BLaER1 (cell line): ENCODE data around the gene GLIS1.
A peak's percentile ranks its signal among the peaks of the same experiment; 100 is the strongest.
"Not testable (repeated sequence)": the region's sequence is repeated elsewhere in the genome, so short reads cannot be mapped to it uniquely, and the experiment has no call there.

Source experiments
- H3K27ac ChIP-seq: shearing (Covaris generic); formaldehyde crosslinking; 2 replicates; pipeline ENCODE4 v1.8.1; 2022
- H3K27me3 ChIP-seq: shearing (Covaris generic); formaldehyde crosslinking; 2 replicates; pipeline ENCODE4 v1.8.1; 2022
- H3K36me3 ChIP-seq: shearing (Covaris generic); formaldehyde crosslinking; 2 replicates; pipeline ENCODE4 v1.8.1; 2022
- H3K4me1 ChIP-seq: shearing (Covaris generic); formaldehyde crosslinking; 2 replicates; pipeline ENCODE4 v1.8.1; 2022
- H3K4me2 ChIP-seq: shearing (Covaris generic); formaldehyde crosslinking; 2 replicates; pipeline ENCODE4 v1.8.1; 2022
- H3K4me3 ChIP-seq: shearing (Covaris generic); formaldehyde crosslinking; 2 replicates; pipeline ENCODE4 v1.8.1; 2022
- H3K9ac ChIP-seq: shearing (Covaris generic); formaldehyde crosslinking; 2 replicates; pipeline ENCODE4 v1.8.1; 2022
- H3K9me3 ChIP-seq: shearing (Covaris generic); formaldehyde crosslinking; 2 replicates; pipeline ENCODE4 v1.8.1; 2022
- H4K20me1 ChIP-seq: shearing (Covaris generic); formaldehyde crosslinking; 2 replicates; pipeline ENCODE4 v1.8.1; 2022
- Cebpa-rat ChIP-seq: shearing (Covaris generic); IDR thresholded peaks from 2 replicates; pipeline ENCODE4 v1.8.1; 2022

Gene GLIS1

DNA sequence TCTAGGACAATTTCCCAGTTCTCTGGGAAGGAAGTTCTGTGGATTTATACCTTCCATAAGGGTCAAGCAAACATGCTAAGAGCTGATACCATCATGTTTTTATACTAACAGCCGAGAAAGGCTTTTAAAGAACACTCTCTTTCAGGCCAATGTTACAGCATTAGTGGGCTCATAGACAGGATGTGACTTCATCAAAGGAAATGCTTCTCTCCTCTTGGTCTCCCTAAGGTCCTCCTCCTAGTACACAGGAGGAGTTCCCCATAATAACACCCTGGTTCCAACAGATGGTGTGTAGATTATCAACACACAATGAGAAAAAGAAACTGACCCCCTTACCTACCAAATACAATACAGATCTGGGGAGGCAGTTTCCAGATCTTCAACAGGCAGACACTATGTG, 26.7 kb upstream of the GLIS1 start:
- H3K9me3 ChIP-seq: no peaks in the 10 kb centered on the region
- peaks cover 17% of the 10 kb centered on the region for H3K4me1 ChIP-seq
- no peak for TF ChIP-seq Cebpa-rat
- peaks cover 55% of the 10 kb centered on the region for H3K36me3 ChIP-seq
- H3K27ac ChIP-seq: no peak overlapping the region
- no peaks in the 10 kb centered on the region for H3K27me3 ChIP-seq
- peak overlapping the region; percentile 20 for H3K4me2 ChIP-seq
- no peak overlapping the region for H3K4me3 ChIP-seq
- H4K20me1 ChIP-seq: no peaks in the 10 kb centered on the region
- H3K9ac ChIP-seq: no peak overlapping the region

- H3K9ac ChIP-seq: no peak overlapping the region
Observed at GRCh38 chr1:53763911-53764310, 24.9 kb upstream of the GLIS1 start.

GRCh38 chr1:53763461-53763860, 24.5 kb upstream of the GLIS1 start:
- Histone ChIP-seq H4K20me1 (no peaks in the 10 kb centered on the region), H3K27ac (no peak overlapping the region)
- no peak for TF ChIP-seq Cebpa-rat

More at GRCh38 chr1:53763911-53764310, 24.9 kb upstream of the GLIS1 start:
- Histone ChIP-seq H3K9me3 (no peaks in the 10 kb centered on the region), H3K4me3 (no peak overlapping the region), H3K27me3 (no peaks in the 10 kb centered on the region), H3K4me2 (no peak overlapping the region), H3K4me1 (peaks cover 17% of the 10 kb centered on the region), H3K36me3 (peaks cover 37% of the 10 kb centered on the region), H4K20me1 (no peaks in the 10 kb centered on the region), H3K27ac (no peak overlapping the region)
- TF ChIP-seq Cebpa-rat: no peak

GRCh38 chr1:53760497-53760896, 21.5 kb upstream of the GLIS1 start:
- H3K4me3 ChIP-seq, H3K9me3 ChIP-seq, H3K36me3 ChIP-seq, H3K4me2 ChIP-seq, H3K9ac ChIP-seq, H4K20me1 ChIP-seq, H3K4me1 ChIP-seq, H3K27me3 ChIP-seq, H3K27ac ChIP-seq: not testable (repeated sequence)

More at GRCh38 chr1:53763461-53763860, 24.5 kb upstream of the GLIS1 start:
- H3K4me1 ChIP-seq: peaks cover 17% of the 10 kb centered on the region
- no peaks in the 10 kb centered on the region for H3K9me3 ChIP-seq
- H3K27me3 ChIP-seq: no peaks in the 10 kb centered on the region
- H3K4me3 ChIP-seq: no peak overlapping the region
- H3K4me2 ChIP-seq: no peak overlapping the region
- no peak overlapping the region for H3K9ac ChIP-seq
- peaks cover 33% of the 10 kb centered on the region for H3K36me3 ChIP-seq

DNA sequence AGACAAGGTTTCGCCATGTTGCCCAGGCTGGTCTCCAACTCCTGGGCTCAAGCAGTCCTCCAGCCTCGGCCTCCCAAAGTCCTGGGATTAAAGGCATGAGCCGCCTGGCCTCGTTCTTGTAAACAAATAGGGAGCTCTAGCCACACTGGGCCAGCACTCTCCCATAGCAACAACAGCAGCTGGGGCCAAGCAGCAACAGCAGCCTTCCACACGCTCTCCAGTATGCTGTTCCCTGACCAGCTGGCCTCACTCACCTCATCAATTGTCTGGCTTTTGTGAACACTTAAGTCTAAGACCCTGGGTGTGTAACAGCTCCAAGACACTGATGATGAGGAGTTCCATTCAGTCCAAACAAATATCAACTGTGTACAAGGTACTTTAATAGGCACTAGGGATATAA, 16.9 kb upstream of the GLIS1 start:
- TF ChIP-seq Cebpa-rat: no peak
- H3K4me1 ChIP-seq: no peaks in the 10 kb centered on the region
- H3K4me3 ChIP-seq: no peak overlapping the region
- no peaks in the 10 kb centered on the region for H3K9me3 ChIP-seq
- H3K27ac ChIP-seq: no peak overlapping the region
- H4K20me1 ChIP-seq: no peaks in the 10 kb centered on the region
- H3K9ac ChIP-seq: no peak overlapping the region
- no peaks in the 10 kb centered on the region for H3K36me3 ChIP-seq
- no peaks in the 10 kb centered on the region for H3K27me3 ChIP-seq
- H3K4me2 ChIP-seq: no peak overlapping the region

DNA sequence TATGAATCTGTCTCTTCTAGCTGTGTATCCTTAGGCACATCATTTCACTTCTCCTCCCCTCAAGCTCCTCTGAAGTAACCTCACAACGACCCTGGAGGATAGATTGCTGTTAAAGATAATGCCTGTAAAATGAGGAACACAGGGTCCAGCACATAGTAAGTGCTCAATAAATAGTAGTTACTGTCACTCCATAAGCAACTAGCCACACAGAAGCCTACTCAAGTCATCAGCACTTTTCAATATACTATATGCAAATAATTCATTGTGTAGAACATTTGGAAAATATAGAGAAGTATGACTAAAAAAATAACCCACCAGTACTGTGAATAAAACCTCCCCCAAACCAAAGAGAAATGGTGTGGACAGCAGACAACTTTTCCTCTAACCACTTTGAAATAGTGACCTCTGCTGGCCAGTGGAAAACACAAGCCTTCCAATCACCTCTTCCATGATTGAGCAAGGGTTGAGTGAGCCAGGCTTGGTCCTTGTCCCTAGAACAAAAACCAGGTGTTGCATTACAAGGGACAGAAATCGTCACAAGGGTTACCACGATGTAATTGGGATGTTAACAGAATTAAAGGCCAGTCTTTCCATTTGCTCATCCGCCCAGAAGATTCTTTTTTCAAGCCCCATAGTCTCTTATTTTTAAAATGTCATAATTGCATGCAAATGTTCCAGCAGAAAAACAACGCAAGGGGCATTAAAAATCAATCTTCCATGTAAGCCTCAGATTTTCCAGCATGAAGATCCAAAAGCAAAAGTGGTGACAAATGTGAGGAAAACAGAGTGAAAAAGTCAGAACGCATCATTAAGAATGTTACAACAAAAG, 15.7 kb upstream of the GLIS1 start:
- Histone ChIP-seq H4K20me1 (no peaks in the 10 kb centered on the region), H3K4me3 (no peak overlapping the region), H3K4me2 (no peak overlapping the region), H3K4me1 (peaks cover 2% of the 10 kb centered on the region), H3K9me3 (no peaks in the 10 kb centered on the region), H3K9ac (no peak overlapping the region), H3K27me3 (no peaks in the 10 kb centered on the region), H3K27ac (no peak overlapping the region), H3K36me3 (no peaks in the 10 kb centered on the region)
- no peak for TF ChIP-seq Cebpa-rat

DNA sequence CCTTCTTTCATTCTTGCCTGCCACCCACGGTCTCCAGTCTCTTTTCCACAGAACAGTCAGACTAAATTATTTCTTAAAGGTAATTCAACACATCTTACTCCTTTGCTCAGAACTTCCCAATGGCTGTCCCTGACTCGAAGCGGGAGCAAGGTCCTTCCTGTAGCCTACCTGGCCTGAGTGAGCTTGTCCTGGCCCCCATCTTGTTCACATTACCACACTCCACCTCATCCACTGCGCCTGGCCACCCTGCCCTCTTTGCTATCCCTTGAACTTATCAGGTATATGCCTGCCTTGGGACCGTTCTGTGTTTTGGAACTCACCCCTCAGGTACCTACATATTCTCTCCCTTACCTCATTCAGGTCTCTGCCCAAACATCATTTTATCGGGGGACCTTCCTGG, 13.3 kb upstream of the GLIS1 start:
- no peak overlapping the region for H3K27ac ChIP-seq
- H3K9ac ChIP-seq: no peak overlapping the region
- H3K36me3 ChIP-seq: no peaks in the 10 kb centered on the region
- no peaks in the 10 kb centered on the region for H4K20me1 ChIP-seq
- no peaks in the 10 kb centered on the region for H3K27me3 ChIP-seq
- H3K4me3 ChIP-seq: no peak overlapping the region
- no peaks in the 10 kb centered on the region for H3K9me3 ChIP-seq
- TF ChIP-seq Cebpa-rat: no peak
- H3K4me2 ChIP-seq: no peak overlapping the region
- peaks cover 10% of the 10 kb centered on the region for H3K4me1 ChIP-seq

- Histone ChIP-seq H3K4me2 (no peak overlapping the region), H3K27me3 (no peaks in the 10 kb centered on the region), H3K36me3 (no peaks in the 10 kb centered on the region), H3K4me3 (no peak overlapping the region), H3K9me3 (peaks cover 7% of the 10 kb centered on the region), H3K4me1 (peaks cover 10% of the 10 kb centered on the region), H3K27ac (no peak overlapping the region), H4K20me1 (no peaks in the 10 kb centered on the region), H3K9ac (no peak overlapping the region)
- no peak for TF ChIP-seq Cebpa-rat
Observed at GRCh38 chr1:53747841-53748240, 8.9 kb upstream of the GLIS1 start.

- Histone ChIP-seq H3K4me3 (no peak overlapping the region), H3K4me1 (peaks cover 17% of the 10 kb centered on the region), H3K9ac (no peak overlapping the region), H3K36me3 (no peaks in the 10 kb centered on the region), H3K27me3 (peaks cover 50% of the 10 kb centered on the region), H3K4me2 (no peak overlapping the region), H3K9me3 (peaks cover 18% of the 10 kb centered on the region), H4K20me1 (peaks cover 21% of the 10 kb centered on the region), H3K27ac (no peak overlapping the region)
- no peak for TF ChIP-seq Cebpa-rat
Observed at GRCh38 chr1:53740621-53741105, 1.7 kb upstream of the GLIS1 start.

DNA sequence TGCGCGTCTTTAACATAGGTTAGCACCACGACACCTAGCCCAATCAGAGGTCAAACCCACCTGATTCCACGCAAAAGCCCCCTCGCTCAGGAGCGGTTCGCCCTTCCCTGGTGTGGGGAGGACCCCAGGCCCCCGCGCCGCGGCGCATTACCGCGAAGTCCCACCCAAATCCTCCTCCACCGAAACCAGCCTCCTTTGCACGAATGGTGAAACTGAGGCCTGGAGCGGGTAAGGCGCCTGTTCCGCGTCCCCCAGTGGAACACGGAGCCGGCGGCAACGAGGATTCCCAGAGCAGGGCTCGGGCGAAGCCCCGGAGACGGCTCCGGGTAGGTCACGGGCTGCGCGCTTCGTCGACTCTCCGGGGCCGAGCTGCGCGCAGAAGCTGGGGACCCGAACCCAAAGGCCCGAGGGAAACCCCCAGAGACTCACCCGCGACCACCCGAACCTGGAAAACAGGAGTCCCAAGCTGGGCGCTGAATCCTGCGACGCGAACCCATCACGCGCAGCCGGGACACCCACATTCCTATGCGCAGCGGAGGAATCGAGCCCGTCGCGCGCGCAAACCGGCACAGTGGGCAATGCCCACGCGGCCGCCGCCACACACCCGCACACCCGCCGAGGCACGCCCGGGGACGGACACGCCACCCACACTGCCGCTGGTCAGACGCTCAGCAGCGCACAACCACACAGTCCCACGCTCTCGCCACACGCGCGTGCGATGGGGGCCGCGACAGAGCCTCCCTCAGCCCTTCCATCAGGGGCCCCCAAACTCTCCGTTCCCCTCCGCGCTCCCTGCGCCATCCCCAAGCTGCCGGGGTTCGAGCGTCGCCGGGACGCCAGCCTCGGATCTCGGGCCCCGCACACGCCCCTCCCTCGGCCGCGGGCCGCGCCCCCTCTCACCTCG, 507 bp downstream of the GLIS1 start:
- no peak overlapping the region for H3K27ac ChIP-seq
- no peak for TF ChIP-seq Cebpa-rat
- peaks cover 17% of the 10 kb centered on the region for H3K4me1 ChIP-seq
- peak overlapping the region; percentile 99 for H3K4me2 ChIP-seq
- peaks cover 21% of the 10 kb centered on the region for H4K20me1 ChIP-seq
- H3K9me3 ChIP-seq: peaks cover 17% of the 10 kb centered on the region
- peak overlapping the region; percentile 70 for H3K4me3 ChIP-seq
- H3K9ac ChIP-seq: peak overlapping the region; percentile 51; the same call in 1 of the 2 replicates
- H3K27me3 ChIP-seq: peaks cover 64% of the 10 kb centered on the region
- H3K36me3 ChIP-seq: no peaks in the 10 kb centered on the region
